GM18499 (cell line): ENCODE data around the gene HJURP.

Experiments
- ATAC-seq: cut with Tn5 transposase; IDR thresholded peaks from one replicate; pipeline ENCODE4 v1.9.1; 2021; ENCODE audit warnings: moderate number of reproducible peaks; ENCODE audit not compliant: insufficient read depth, unreplicated experiment

The HJURP gene

DNA sequence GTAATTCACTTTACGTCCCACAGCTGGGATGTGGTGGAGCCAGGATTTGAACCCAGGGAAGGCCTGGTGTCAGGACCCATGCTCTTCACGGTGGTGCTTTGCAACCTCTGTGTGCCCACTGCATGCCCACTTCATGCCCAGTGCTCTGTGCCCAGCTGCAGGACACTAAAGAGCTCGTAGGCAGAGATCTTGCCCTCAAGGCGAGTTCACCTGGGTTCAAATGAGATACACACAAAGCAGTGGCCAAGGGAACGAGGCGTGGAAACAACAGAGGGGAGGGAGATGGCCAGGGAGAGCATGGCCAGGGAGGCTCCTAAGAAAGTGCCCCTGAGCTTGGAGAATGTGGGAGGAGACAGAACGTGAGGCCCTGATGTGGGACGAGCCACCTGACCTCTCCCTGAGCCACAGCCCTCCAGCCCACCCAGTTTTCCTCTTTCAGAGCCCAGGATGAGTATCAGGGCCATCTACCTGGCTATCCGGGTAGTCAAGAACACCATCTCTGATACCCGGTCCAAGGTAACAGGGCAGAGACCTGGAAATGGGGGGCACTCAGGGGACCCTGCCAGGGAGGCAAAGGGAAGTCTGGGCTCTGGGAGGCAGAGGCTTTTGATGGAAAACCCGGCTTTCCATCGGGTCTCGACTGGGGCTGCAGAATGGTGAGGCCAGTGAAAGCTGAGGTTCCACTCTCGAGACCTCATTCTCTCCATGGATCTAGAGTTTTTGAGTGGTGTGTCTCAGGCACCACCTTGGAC is 55.8 kb downstream of the HJURP start:
- no peak for ATAC-seq

- no peak for ATAC-seq
These were observed 58.1 kb downstream of the HJURP start for GRCh38 chr2:233796254-233796653.

DNA sequence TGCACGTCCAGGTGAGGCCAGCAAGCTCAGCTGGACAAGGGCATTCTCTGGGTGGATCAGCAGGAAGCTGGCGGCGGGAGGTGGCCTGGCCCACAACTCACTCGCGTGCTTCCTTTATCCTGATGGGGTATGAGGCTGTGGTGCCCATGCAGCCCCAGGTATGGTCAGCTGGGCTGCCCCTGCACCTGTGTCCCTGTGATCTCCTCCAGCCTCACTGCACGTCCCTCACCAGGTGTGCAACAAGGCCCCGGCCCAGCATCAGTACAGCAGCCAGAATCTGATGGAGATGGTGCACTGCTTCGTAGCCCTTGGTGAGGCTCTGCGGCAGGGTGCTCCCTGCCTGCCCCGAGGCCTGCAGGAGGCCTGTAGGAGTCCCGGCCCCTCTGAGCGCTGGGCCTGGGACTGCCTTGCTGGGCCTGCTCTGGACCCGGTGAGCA is 58.6 kb downstream of the HJURP start:
- ATAC-seq = no peak

DNA sequence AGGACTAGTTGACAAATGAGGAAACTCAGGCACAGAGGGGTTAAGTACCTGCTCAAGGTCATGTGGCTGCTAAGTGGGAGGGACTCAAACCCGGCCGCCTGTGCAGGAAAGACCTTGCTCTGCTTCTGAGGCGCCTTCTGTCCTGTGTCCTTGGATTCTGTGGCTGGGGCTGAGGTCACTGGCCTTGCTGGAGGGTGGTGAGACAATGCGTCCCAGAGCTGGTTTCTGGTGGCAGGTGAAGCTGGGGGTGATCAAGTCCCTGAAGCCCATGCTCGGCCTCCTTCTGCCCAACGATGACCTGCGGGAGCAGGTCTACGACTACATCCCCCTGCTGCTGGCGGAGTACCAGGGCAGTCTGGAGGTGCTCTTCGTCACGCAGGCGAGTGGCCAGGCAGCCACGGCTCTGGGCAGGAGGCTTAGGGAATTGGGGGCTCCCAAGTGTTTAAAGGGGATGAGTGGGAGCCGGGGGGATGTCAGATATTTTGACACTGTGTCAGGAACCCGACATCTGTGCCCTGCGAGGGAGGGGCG is 60.1 kb downstream of the HJURP start:
- ATAC-seq = no peak

GRCh38 chr2:233793465-233794127 is 60.7 kb downstream of the HJURP start:
- no peak for ATAC-seq

DNA sequence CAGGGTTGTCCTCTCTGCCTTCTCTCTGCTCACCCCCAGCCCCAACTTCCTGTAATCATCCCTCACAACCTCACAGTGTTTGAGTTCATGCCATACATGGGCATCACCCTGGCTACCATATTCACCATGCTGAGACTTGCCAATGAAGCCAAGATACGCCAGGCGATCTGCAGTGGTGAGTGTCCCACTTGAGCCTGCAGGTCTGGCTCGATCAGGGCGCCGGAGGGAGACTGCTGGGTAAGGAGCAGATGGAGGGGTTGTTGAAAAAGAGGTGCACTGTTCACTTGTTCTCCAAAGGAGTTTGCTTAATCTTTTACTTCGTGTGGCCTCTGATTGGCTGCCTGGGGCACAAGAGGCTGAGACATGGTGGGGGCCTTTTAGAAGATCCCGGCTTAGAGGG is 61.6 kb downstream of the HJURP start:
- ATAC-seq = no peak

GRCh38 chr2:233791883-233792329 is 62.4 kb downstream of the HJURP start:
- no peak for ATAC-seq

DNA sequence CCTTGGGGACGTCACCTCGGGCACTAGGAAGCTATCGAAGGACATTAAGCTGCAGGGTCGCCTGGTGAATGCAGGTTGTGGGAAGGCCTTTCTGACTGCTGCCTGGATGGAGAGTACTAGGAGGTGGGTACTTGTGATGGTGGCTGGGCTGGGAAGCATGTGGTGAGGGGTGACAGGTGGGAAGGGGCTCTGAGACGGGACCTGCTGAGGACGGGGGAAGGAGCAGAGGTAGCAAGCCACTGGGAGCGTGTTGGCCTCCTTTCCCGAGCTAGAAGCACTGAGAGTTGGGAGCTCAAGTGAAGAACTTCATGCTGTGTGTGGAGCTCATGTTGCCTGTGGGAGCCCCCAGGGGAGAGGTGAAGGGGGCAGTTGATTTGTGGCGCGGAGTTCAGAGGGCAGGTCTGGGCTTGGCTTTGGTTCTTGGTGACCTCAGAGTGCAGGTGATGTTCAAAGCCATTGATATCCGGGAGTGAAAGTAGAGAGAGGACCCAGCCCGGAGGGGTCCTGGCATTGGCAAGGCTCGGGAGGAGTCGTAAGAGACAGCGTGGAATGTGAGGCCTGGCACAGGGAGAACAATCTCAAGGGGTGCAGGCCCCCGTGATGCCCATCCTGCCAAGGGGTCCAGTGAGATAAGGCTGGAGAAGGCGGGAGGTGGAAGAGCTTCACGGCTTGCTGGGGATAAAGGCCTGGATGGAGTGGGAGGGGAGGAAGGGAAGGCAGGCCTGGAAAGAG is 63.0 kb downstream of the HJURP start:
- no peak for ATAC-seq

DNA sequence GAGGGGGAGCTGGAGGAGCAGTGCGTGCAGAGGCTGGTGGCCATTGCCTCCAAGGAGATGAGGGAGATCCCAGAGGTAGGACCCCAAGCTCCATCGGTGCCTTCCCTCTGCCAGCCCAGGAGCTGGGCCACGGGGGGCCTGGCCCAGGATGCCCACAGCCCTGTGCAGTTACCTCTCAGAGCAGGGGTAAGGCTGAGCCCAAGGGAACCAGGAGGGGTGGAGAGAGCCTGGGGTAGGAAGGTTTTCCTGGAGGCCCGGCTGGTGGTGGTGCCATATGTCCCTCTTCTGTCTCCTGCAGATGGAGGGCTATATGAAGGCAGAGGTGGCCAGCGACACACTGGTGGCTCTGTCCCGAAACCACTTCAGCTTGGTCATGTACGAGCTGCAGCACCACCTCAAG is 64.8 kb downstream of the HJURP start:
- ATAC-seq = no peak
